ENCODE data around the gene NAA35.
"Not testable (repeated sequence)": the region's sequence is repeated elsewhere in the genome, so short reads cannot be mapped to it uniquely, and the experiment has no call there.

The NAA35 gene

GRCh38 chr9:85964526-85964925 lies 23.6 kb downstream of the NAA35 start:
- in situ Hi-C loops (cut with MboI; ENCODE audit: low sequenced_read_pairs, unreplicated experiment), result no loop called here
- TF ChIP-seq, protein P1, sequence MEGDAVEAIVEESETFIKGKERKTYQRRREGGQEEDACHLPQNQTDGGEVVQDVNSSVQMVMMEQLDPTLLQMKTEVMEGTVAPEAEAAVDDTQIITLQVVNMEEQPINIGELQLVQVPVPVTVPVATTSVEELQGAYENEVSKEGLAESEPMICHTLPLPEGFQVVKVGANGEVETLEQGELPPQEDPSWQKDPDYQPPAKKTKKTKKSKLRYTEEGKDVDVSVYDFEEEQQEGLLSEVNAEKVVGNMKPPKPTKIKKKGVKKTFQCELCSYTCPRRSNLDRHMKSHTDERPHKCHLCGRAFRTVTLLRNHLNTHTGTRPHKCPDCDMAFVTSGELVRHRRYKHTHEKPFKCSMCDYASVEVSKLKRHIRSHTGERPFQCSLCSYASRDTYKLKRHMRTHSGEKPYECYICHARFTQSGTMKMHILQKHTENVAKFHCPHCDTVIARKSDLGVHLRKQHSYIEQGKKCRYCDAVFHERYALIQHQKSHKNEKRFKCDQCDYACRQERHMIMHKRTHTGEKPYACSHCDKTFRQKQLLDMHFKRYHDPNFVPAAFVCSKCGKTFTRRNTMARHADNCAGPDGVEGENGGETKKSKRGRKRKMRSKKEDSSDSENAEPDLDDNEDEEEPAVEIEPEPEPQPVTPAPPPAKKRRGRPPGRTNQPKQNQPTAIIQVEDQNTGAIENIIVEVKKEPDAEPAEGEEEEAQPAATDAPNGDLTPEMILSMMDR (IDR thresholded peaks at IDR 0.05; ENCODE audit: borderline replicate concordance, control extremely low read depth, extremely low read depth, insufficient read depth, missing control alignments), result no peak
- no peak for DNase-seq (ENCODE audit: low spot score)

DNA sequence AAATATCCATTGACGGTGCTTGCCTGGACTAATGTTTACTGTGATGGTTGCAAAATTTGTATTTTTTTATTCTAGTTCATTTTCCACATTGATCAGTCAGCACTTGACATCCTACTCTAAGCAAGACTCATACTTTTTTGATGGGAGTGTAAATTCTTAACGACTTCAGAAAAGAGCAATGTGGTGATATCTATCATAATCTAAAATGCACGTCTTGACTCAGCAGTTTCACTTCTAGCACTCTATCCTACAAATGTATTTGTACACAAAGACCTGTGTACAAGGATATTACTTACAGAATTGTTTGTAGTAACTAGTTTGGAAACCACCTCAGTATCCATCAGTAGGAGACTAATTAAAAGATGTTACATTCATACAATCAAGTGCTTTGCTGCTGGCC lies 24.0 kb downstream of the NAA35 start:
- TF ChIP-seq, protein P1 (IDR thresholded peaks at IDR 0.05; ENCODE audit: borderline replicate concordance, control extremely low read depth, extremely low read depth, insufficient read depth, missing control alignments), result no peak
- in situ Hi-C loops (cut with MboI; ENCODE audit: low sequenced_read_pairs, unreplicated experiment), result no loop called here
- DNase-seq (ENCODE audit: low spot score), result no peak

- in situ Hi-C loops (cut with MboI; ENCODE audit: low sequenced_read_pairs, unreplicated experiment), result no loop called here
- TF ChIP-seq, protein P1 (IDR thresholded peaks at IDR 0.05; ENCODE audit: borderline replicate concordance, control extremely low read depth, extremely low read depth, insufficient read depth, missing control alignments), result no peak
- no peak for DNase-seq (ENCODE audit: low spot score)
These were observed 28.8 kb downstream of the NAA35 start for GRCh38 chr9:85969727-85970126.

DNA sequence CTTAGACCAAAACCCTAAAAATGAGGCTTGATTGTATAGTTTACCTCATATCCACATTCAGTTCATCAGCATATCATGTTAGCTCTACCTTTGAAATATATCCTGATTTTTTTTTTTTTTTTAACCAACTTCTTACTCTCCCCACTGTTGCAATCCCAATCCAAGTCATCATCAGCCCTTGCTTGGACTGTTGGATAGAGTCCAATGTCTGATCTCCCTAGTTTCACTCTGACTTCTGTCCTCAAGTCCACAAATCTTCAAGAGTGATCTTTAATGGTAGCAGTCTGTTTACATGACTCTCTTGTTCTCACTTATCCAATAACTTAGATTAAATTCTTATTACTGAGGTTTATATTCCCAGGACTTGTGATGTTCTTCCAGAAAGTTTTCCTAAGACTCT lies 30.8 kb downstream of the NAA35 start:
- TF ChIP-seq, protein P1 (IDR thresholded peaks at IDR 0.05; ENCODE audit: borderline replicate concordance, control extremely low read depth, extremely low read depth, insufficient read depth, missing control alignments), result no peak
- DNase-seq (ENCODE audit: low spot score), result no peak
- in situ Hi-C loops (cut with MboI; ENCODE audit: low sequenced_read_pairs, unreplicated experiment), result no loop called here

GRCh38 chr9:85973238-85973637 lies 32.3 kb downstream of the NAA35 start:
- TF ChIP-seq, protein P1 (IDR thresholded peaks at IDR 0.05; ENCODE audit: borderline replicate concordance, control extremely low read depth, extremely low read depth, insufficient read depth, missing control alignments), result no peak
- in situ Hi-C loops (cut with MboI; ENCODE audit: low sequenced_read_pairs, unreplicated experiment), result no loop called here
- DNase-seq (ENCODE audit: low spot score), result no peak

GRCh38 chr9:85974055-85974547 lies 33.2 kb downstream of the NAA35 start:
- DNase-seq (ENCODE audit: low spot score); in situ Hi-C loops (cut with MboI; ENCODE audit: low sequenced_read_pairs, unreplicated experiment): not testable (repeated sequence)

GRCh38 chr9:85978496-85978895 lies 37.5 kb downstream of the NAA35 start:
- in situ Hi-C loops (cut with MboI; ENCODE audit: low sequenced_read_pairs, unreplicated experiment), result no loop called here
- DNase-seq (ENCODE audit: low spot score), result no peak
- TF ChIP-seq, protein P1 (IDR thresholded peaks at IDR 0.05; ENCODE audit: borderline replicate concordance, control extremely low read depth, extremely low read depth, insufficient read depth, missing control alignments), result no peak
